WTC11 (cell line): Measurements from ENCODE around the gene EEF2. TPM values are rescaled to one million over a fixed set of nuclear protein-coding genes. Genes with fewer than 3 reads are reported as not detected.
A peak's percentile ranks its signal among the peaks of the same experiment; 100 is the strongest.
"Not testable (repeated sequence)": the region's sequence is repeated elsewhere in the genome, so short reads cannot be mapped to it uniquely, and the experiment has no call there.

Experiments used
- ATAC-seq: fragments of 200-7000 bp; cut with Tn5 transposase; 2 replicates; pipeline ENCODE4 v1.10.0; 2021; ENCODE audit warnings: mild to moderate bottlenecking, moderate library complexity
- CTCF ChIA-PET: fragments of 300-600 bp; sonication (Branson Sonifier 250); formaldehyde crosslinking; loops from one replicate; lab custom pipeline; 2021; ENCODE audit warnings: antibody characterized with exemption; lab: Charles Lee
- POLR2A ChIA-PET: fragments of 350-600 bp; sonication (Branson Sonifier 250); formaldehyde crosslinking; loops from one replicate; lab custom pipeline; 2021; ENCODE audit warnings: antibody characterized with exemption; lab: Charles Lee
- DNase-seq: peaks from one replicate; pipeline ENCODE4 v3.0.0; 2021; ENCODE audit warnings: low spot score
- H3K27ac Mint-ChIP-seq: 2 replicates; pipeline ENCODE4 v1.8.0; 2021; ENCODE audit warnings: mixed read lengths
- H3K27me3 Mint-ChIP-seq: 2 replicates; pipeline ENCODE4 v1.8.0; 2021; ENCODE audit warnings: low read depth, mild to moderate bottlenecking, moderate library complexity, mixed read lengths
- H3K36me3 Mint-ChIP-seq: 2 replicates; pipeline ENCODE4 v1.8.0; 2021; ENCODE audit warnings: mixed read lengths
- H3K4me1 Mint-ChIP-seq: 2 replicates; pipeline ENCODE4 v1.8.0; 2022; ENCODE audit warnings: mixed read lengths
- H3K4me3 Mint-ChIP-seq: 2 replicates; pipeline ENCODE4 v1.8.0; 2021; ENCODE audit warnings: mild to moderate bottlenecking, moderate library complexity, mixed read lengths
- H3K9me3 Mint-ChIP-seq: 2 replicates; pipeline ENCODE4 v1.8.0; 2021; ENCODE audit warnings: mixed read lengths
- ATF1 ChIP-seq: sonication (generic); formaldehyde crosslinking; IDR thresholded peaks from 2 replicates; pipeline ENCODE4 v1.8.1; 2023; ENCODE audit warnings: mild to moderate bottlenecking, moderate library complexity, missing genetic modification reagents
- CREM ChIP-seq: sonication (generic); formaldehyde crosslinking; IDR thresholded peaks from 2 replicates; pipeline ENCODE4 v1.8.1; 2022; ENCODE audit warnings: mild to moderate bottlenecking, missing genetic modification reagents, moderate library complexity
- ELF4 ChIP-seq: sonication (generic); formaldehyde crosslinking; IDR thresholded peaks from 2 replicates; pipeline ENCODE4 v1.8.1; 2022; ENCODE audit warnings: low read depth, mild to moderate bottlenecking, moderate library complexity, missing genetic modification reagents
- EMX1 ChIP-seq: fragments of 250-450 bp; sonication (Bioruptor Pico); IDR thresholded peaks from 2 replicates; pipeline ENCODE4 v1.8.0; 2021; ENCODE audit warnings: mild to moderate bottlenecking
- ETV6 ChIP-seq: sonication (generic); formaldehyde crosslinking; IDR thresholded peaks from 2 replicates; pipeline ENCODE4 v1.8.1; 2022; ENCODE audit warnings: mild to moderate bottlenecking, missing genetic modification reagents
- RELA ChIP-seq: sonication (generic); formaldehyde crosslinking; IDR thresholded peaks from 2 replicates; pipeline ENCODE4 v1.8.1; 2022; ENCODE audit warnings: missing genetic modification reagents, mild to moderate bottlenecking, borderline replicate concordance
- SOX15 ChIP-seq: fragments of 250-450 bp; sonication (Bioruptor Pico); IDR thresholded peaks from 2 replicates; pipeline ENCODE4 v1.9.0; 2021; ENCODE audit warnings: mild to moderate bottlenecking
- ZNF396 ChIP-seq: fragments of 250-450 bp; sonication (Bioruptor Pico); IDR thresholded peaks from 2 replicates; pipeline ENCODE4 v1.8.0; 2021; ENCODE audit warnings: mild to moderate bottlenecking, moderate library complexity, borderline replicate concordance
- ZNF671 ChIP-seq: fragments of 250-450 bp; sonication (Bioruptor Pico); IDR thresholded peaks from 2 replicates; pipeline ENCODE4 v1.8.0; 2021; ENCODE audit warnings: mild to moderate bottlenecking
- total RNA-seq: library from RNA; stranded (reverse); gene quantifications from 3 replicates; pipeline ENCODE4 v1.2.3, GENCODE V29; 2021
- TF ChIP-seq, protein P1 (sequence below): fragments of 250-450 bp; sonication (Bioruptor Pico); conservative IDR thresholded peaks from 2 replicates; pipeline ENCODE4 v1.9.0; 2021; ENCODE audit warnings: mild to moderate bottlenecking
- TF ChIP-seq, protein P2 (sequence below): sonication (generic); formaldehyde crosslinking; IDR thresholded peaks from 2 replicates; pipeline ENCODE4 v1.8.1; 2022; ENCODE audit warnings: low read depth, mild to moderate bottlenecking, moderate library complexity, missing genetic modification reagents, borderline replicate concordance
- TF ChIP-seq, protein P3 (sequence below): sonication (generic); formaldehyde crosslinking; IDR thresholded peaks from 2 replicates; pipeline ENCODE4 v1.8.0; 2023; ENCODE audit warnings: mild to moderate bottlenecking, missing genetic modification reagents
- TF ChIP-seq, protein P4 (sequence below): sonication (generic); formaldehyde crosslinking; IDR thresholded peaks from 2 replicates; pipeline ENCODE4 v1.8.0; 2022; ENCODE audit warnings: mild to moderate bottlenecking, missing genetic modification reagents
- TF ChIP-seq, protein P5 (sequence below): sonication (generic); formaldehyde crosslinking; conservative IDR thresholded peaks from 2 replicates; pipeline ENCODE4 v1.8.1; 2023; ENCODE audit warnings: mild to moderate bottlenecking, low read depth, missing genetic modification reagents, moderate library complexity
- TF ChIP-seq, protein P6 (sequence below): sonication (generic); formaldehyde crosslinking; IDR thresholded peaks from 2 replicates; pipeline ENCODE4 v1.8.1; 2022; ENCODE audit warnings: mild to moderate bottlenecking, moderate library complexity, missing genetic modification reagents
- TF ChIP-seq, protein P7 (sequence below): sonication (generic); formaldehyde crosslinking; IDR thresholded peaks from 2 replicates; pipeline ENCODE4 v1.8.1; 2022; ENCODE audit warnings: missing genetic modification reagents, borderline replicate concordance

EEF2 gene
- total RNA-seq, 1 experiment from 2014 or later = 3,572 TPM

DNA sequence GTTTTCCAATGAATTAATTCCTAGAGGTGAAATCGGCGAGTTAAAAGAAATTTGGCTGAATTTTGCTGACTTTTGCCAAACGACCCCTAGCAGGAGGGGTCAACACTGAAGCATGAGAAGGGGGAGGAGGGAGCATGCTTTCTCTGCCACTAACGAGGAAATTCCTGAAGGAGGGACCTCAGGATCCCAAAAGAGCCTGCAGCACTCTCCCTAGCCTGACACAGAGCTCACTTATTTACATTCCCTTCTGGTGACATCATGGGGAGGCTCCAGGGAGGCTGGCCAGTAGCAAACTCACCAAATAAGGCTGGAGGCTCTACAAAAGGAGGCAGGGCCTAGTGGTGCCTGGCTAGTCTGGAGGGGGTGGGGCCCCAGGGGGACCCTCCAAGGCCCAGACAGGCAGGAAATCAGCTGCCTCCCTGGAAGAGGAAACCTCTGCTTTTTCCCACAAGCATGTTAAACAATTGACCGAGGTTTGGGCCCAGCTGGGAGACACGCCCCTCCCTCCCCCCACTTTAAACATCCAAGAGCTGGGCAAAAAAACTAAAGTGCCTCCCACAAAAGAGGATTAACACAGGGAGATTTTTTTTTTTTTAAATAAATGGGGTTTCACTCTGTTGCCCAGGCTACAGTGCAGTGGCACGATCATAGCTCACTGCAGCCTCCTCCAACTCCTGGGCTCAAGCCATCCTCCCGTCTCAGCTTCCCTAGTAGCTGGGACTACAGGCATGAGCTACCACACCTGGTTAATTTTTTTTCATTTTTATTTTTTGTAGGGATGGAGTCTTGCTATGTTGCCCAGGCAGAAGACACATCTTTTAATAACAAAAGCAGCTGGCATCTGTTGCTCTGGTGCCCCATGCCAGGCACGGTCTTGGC, 16.5 kb downstream of the EEF2 start (continued):
- TF ChIP-seq, protein P1, sequence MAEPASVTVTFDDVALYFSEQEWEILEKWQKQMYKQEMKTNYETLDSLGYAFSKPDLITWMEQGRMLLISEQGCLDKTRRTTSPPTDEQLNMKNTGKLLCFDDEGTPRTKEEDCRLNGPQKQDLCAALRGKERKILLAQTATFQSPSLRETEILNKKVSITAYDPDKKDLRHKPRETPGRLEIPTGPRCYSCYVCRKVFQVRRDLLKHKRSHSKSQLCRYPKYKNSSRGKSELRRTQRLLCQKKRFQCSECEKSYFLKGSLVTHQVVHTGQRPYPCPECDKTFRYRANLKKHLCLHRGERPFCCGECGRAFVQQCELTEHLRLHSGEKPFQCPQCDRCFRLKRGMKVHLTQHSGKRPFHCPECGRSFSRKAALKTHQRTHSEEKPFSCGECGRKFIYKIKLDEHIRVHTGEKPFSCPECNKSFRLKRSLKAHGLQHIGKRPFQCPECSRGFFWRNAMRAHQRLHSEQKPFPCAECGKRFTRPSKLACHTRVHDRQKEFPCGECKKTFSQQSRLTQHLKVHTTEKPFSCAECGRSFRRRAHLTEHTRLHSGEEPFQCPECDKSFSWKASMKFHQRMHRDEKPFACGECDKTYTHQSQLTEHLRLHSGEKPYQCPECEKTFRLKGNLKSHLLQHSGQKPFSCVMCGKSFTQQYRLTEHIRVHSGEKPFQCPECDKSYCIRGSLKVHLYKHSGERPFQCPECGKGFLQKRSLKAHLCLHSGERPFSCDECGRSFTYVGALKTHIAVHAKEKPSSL (CRISPR knock-in tag) = no peak; the same call in 1 of the 2 replicates

DNA sequence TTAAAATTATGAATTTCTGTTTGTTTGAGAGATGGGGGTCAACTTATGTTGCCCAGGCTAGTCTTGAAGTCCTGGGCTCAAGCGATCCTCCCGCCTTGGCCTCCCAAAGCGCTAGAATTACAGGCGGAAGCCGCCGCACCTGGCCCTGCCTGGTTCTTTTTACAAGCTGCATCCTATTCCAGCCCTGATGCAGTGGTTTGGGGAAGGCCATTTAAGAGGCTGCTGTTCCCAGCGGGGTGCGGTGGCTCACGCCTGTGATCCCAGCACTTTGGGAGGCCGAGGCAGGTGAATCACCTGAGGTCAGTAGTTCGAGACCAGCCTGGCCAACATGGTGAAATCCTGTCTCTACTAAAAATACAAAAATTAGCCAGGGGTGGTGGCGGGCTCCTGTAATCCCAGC, 17.3 kb downstream of the EEF2 start:
- DNase-seq, ATAC-seq, H3K4me3 Mint-ChIP-seq, H3K27me3 Mint-ChIP-seq, H3K9me3 Mint-ChIP-seq: not testable (repeated sequence)
- Mint-ChIP-seq H3K4me1 (peaks cover 26% of the 10 kb centered on the region), H3K36me3 (peaks cover 35% of the 10 kb centered on the region), H3K27ac (peak overlapping the region; percentile 100)
- ChIA-PET POLR2A (interaction anchor here (0.5 to 4.8 kb wide), 10 partner anchors 13 to 105 kb away, joined by 3 to 142 read pairs (median 4); partner anchors contain the start of genes EEF2 and NMRK2), CTCF (interaction anchor here (0.8 to 2.2 kb wide), 8 partner anchors 17 to 183 kb away, joined by 3 to 48 read pairs (median 7); partner anchors contain the start of genes ATCAY, EEF2, NMRK2 and ZBTB7A)

DNA sequence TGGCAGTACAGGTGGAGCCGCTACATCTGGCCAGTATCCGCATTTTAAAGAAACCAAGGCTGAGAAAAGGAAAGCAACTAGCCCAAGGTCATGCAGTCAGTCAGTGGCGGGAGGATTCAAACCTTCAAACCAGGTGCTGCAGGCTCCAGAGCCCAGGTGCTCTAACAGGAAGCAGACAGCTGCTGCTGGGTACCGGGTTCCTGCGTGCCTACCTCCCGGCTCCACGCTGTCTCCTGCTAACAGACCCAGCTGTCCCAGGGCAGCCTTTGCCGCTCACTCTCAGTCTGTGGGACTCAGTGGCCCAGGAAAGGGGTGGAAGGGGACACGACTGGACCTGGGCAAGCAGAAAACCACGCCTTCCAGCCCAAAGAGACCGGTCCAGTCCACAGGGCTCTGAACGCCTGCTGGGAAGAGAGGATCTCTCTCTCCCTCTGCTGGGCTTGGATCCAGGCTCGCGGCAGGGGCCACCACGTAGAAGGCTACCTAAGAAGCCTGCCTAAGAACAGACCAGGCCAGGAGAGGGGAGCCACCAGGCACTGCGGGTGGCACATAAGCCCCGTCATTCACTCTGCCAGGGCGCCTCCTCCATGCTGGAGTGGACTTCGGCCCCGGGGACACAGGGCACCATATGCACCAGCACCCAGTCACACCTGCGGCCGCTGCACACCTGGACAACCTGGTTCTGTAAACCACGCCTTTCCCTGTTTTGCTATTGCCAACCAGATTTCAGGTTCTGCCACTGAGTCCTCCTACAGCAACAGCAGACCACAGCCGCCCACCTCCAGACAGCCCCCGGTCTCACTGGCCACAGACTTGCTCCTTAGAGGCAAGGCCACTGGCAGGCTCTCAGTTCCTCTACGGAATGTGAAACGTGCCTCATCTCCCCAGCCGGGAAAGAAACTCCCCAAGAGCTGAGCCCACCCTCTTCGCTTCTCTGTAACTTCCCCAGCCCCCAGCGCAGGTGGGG, 18.9 kb downstream of the EEF2 start:
- no peaks in the 10 kb centered on the region for H3K9me3 Mint-ChIP-seq
- POLR2A ChIA-PET = no interaction called here
- ATAC-seq = no peak
- no peak for TF ChIP-seq ETV6 (CRISPR knock-in tag)
- TF ChIP-seq EMX1 (CRISPR knock-in tag) = no peak
- TF ChIP-seq, protein P2, sequence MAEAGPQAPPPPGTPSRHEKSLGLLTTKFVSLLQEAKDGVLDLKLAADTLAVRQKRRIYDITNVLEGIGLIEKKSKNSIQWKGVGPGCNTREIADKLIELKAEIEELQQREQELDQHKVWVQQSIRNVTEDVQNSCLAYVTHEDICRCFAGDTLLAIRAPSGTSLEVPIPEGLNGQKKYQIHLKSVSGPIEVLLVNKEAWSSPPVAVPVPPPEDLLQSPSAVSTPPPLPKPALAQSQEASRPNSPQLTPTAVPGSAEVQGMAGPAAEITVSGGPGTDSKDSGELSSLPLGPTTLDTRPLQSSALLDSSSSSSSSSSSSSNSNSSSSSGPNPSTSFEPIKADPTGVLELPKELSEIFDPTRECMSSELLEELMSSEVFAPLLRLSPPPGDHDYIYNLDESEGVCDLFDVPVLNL = no peak
- TF ChIP-seq, protein P3, sequence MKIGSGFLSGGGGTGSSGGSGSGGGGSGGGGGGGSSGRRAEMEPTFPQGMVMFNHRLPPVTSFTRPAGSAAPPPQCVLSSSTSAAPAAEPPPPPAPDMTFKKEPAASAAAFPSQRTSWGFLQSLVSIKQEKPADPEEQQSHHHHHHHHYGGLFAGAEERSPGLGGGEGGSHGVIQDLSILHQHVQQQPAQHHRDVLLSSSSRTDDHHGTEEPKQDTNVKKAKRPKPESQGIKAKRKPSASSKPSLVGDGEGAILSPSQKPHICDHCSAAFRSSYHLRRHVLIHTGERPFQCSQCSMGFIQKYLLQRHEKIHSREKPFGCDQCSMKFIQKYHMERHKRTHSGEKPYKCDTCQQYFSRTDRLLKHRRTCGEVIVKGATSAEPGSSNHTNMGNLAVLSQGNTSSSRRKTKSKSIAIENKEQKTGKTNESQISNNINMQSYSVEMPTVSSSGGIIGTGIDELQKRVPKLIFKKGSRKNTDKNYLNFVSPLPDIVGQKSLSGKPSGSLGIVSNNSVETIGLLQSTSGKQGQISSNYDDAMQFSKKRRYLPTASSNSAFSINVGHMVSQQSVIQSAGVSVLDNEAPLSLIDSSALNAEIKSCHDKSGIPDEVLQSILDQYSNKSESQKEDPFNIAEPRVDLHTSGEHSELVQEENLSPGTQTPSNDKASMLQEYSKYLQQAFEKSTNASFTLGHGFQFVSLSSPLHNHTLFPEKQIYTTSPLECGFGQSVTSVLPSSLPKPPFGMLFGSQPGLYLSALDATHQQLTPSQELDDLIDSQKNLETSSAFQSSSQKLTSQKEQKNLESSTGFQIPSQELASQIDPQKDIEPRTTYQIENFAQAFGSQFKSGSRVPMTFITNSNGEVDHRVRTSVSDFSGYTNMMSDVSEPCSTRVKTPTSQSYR (CRISPR knock-in tag) = no peak
- TF ChIP-seq, protein P4, sequence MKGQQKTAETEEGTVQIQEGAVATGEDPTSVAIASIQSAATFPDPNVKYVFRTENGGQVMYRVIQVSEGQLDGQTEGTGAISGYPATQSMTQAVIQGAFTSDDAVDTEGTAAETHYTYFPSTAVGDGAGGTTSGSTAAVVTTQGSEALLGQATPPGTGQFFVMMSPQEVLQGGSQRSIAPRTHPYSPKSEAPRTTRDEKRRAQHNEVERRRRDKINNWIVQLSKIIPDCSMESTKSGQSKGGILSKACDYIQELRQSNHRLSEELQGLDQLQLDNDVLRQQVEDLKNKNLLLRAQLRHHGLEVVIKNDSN (CRISPR knock-in tag) = no peak
- no peak for TF ChIP-seq SOX15 (CRISPR knock-in tag)
- TF ChIP-seq, protein P5, sequence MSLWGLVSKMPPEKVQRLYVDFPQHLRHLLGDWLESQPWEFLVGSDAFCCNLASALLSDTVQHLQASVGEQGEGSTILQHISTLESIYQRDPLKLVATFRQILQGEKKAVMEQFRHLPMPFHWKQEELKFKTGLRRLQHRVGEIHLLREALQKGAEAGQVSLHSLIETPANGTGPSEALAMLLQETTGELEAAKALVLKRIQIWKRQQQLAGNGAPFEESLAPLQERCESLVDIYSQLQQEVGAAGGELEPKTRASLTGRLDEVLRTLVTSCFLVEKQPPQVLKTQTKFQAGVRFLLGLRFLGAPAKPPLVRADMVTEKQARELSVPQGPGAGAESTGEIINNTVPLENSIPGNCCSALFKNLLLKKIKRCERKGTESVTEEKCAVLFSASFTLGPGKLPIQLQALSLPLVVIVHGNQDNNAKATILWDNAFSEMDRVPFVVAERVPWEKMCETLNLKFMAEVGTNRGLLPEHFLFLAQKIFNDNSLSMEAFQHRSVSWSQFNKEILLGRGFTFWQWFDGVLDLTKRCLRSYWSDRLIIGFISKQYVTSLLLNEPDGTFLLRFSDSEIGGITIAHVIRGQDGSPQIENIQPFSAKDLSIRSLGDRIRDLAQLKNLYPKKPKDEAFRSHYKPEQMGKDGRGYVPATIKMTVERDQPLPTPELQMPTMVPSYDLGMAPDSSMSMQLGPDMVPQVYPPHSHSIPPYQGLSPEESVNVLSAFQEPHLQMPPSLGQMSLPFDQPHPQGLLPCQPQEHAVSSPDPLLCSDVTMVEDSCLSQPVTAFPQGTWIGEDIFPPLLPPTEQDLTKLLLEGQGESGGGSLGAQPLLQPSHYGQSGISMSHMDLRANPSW (CRISPR knock-in tag) = no peak
- no peak for TF ChIP-seq ZNF396 (CRISPR knock-in tag)
- no peak for TF ChIP-seq CREM (CRISPR knock-in tag)
- TF ChIP-seq ZNF671 (CRISPR knock-in tag) = no peak
- TF ChIP-seq, protein P6, sequence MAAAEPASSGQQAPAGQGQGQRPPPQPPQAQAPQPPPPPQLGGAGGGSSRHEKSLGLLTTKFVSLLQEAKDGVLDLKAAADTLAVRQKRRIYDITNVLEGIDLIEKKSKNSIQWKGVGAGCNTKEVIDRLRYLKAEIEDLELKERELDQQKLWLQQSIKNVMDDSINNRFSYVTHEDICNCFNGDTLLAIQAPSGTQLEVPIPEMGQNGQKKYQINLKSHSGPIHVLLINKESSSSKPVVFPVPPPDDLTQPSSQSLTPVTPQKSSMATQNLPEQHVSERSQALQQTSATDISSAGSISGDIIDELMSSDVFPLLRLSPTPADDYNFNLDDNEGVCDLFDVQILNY (CRISPR knock-in tag) = no peak
- no peak for TF ChIP-seq ELF4 (CRISPR knock-in tag)
- TF ChIP-seq ATF1 (CRISPR knock-in tag) = no peak
- TF ChIP-seq, protein P7, sequence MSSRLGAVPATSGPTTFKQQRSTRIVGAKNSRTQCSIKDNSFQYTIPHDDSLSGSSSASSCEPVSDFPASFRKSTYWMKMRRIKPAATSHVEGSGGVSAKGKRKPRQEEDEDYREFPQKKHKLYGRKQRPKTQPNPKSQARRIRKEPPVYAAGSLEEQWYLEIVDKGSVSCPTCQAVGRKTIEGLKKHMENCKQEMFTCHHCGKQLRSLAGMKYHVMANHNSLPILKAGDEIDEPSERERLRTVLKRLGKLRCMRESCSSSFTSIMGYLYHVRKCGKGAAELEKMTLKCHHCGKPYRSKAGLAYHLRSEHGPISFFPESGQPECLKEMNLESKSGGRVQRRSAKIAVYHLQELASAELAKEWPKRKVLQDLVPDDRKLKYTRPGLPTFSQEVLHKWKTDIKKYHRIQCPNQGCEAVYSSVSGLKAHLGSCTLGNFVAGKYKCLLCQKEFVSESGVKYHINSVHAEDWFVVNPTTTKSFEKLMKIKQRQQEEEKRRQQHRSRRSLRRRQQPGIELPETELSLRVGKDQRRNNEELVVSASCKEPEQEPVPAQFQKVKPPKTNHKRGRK (CRISPR knock-in tag) = no peak
- no peak for TF ChIP-seq RELA (CRISPR knock-in tag)

More for the DNA sequence above, 18.9 kb downstream of the EEF2 start:
- Mint-ChIP-seq H3K4me3 (no peak overlapping the region), H3K27me3 (no peaks in the 10 kb centered on the region; the same call in 1 of the 2 replicates), H3K27ac (peak overlapping the region; percentile 85), H3K36me3 (peaks cover 42% of the 10 kb centered on the region), H3K4me1 (peaks cover 25% of the 10 kb centered on the region)
- CTCF ChIA-PET = no interaction called here
- no peak for DNase-seq
